Nephron progenitor cell (in vitro differentiated cells): ENCODE measurements around the gene TMEM35A.

ENCODE experiments used
- DNase-seq: peaks from one replicate; pipeline ENCODE4 v3.0.0; 2021
- H3K27ac Mint-ChIP-seq: 2 replicates; pipeline ENCODE4 v1.8.0; 2021; ENCODE audit warnings: mild to moderate bottlenecking, moderate library complexity, mixed read lengths
- H3K27me3 Mint-ChIP-seq: 2 replicates; pipeline ENCODE4 v1.8.0; 2021; ENCODE audit warnings: mild to moderate bottlenecking, low read depth, mixed read lengths; ENCODE audit not compliant: poor library complexity
- H3K36me3 Mint-ChIP-seq: 2 replicates; pipeline ENCODE4 v1.8.0; 2021; ENCODE audit warnings: low read depth, mixed read lengths
- H3K4me1 Mint-ChIP-seq: 2 replicates; pipeline ENCODE4 v1.8.0; 2021; ENCODE audit warnings: mixed read lengths
- H3K4me3 Mint-ChIP-seq: 2 replicates; pipeline ENCODE4 v1.8.0; 2021; ENCODE audit warnings: mild to moderate bottlenecking, moderate library complexity, mixed read lengths
- H3K9me3 Mint-ChIP-seq: 2 replicates; pipeline ENCODE4 v1.8.0; 2021; ENCODE audit warnings: mild to moderate bottlenecking, moderate library complexity, mixed read lengths
- TF ChIP-seq, protein P1 (sequence below): fragments of 200-600 bp; sonication (generic); IDR thresholded peaks from 2 replicates; pipeline ENCODE4 v1.5.0; 2021; ENCODE audit warnings: antibody characterized with exemption

TMEM35A gene, protein sequence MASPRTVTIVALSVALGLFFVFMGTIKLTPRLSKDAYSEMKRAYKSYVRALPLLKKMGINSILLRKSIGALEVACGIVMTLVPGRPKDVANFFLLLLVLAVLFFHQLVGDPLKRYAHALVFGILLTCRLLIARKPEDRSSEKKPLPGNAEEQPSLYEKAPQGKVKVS

DNA sequence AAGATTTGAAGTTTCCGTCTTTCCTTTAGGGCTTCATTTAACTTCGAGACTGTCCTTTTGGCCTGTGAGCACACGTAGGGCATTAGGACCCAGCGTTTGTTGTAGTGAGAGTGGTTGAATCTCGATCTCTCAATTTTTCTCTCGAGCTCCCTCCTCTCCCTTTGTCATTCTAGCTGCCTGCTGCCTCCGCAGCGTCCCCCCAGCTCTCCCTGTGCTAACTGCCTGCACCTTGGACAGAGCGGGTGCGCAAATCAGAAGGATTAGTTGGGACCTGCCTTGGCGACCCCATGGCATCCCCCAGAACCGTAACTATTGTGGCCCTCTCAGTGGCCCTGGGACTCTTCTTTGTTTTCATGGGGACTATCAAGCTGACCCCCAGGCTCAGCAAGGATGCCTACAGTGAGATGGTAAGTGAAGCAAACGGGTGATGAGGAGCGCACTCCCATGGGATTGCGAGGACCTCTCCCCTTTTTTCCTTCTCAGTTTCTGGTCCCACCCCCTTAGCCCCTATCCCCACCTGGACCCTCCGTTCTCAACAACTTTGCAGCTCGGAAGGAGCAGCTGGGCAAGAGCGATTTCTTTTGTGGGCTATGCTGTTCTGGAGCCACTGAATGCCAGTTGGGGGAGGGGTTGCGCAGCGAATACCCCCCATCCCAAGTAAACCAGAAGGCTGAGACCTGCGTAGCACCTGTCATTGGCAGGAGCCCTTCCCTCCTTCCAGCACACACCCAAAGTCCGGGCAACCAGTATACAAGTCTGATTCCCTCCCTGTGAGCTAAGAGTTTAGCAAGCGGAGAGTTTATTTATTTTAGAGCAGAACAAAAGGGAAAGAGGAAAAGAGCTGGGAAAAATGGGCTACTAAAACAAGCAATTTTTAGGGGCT is at the start of gene TMEM35A:
Gene TMEM35A (plus strand): TSS at position 164 of the 883 bp plus-strand sequence. CDS start 124 bp downstream, at position 288.
- Mint-ChIP-seq H3K4me3 (peak within 1 kb of the TSS; percentile 89), H3K36me3 (no peaks in the 10 kb centered on the region), H3K4me1 (peaks cover 24% of the 10 kb centered on the region), H3K27ac (peak within 1 kb of the TSS; percentile 48), H3K27me3 (peaks cover 18% of the 10 kb centered on the region), H3K9me3 (peaks cover 43% of the 10 kb centered on the region)
- TF ChIP-seq, protein P1, sequence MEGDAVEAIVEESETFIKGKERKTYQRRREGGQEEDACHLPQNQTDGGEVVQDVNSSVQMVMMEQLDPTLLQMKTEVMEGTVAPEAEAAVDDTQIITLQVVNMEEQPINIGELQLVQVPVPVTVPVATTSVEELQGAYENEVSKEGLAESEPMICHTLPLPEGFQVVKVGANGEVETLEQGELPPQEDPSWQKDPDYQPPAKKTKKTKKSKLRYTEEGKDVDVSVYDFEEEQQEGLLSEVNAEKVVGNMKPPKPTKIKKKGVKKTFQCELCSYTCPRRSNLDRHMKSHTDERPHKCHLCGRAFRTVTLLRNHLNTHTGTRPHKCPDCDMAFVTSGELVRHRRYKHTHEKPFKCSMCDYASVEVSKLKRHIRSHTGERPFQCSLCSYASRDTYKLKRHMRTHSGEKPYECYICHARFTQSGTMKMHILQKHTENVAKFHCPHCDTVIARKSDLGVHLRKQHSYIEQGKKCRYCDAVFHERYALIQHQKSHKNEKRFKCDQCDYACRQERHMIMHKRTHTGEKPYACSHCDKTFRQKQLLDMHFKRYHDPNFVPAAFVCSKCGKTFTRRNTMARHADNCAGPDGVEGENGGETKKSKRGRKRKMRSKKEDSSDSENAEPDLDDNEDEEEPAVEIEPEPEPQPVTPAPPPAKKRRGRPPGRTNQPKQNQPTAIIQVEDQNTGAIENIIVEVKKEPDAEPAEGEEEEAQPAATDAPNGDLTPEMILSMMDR, result no peak
- DNase-seq, result peak; percentile 25

DNA sequence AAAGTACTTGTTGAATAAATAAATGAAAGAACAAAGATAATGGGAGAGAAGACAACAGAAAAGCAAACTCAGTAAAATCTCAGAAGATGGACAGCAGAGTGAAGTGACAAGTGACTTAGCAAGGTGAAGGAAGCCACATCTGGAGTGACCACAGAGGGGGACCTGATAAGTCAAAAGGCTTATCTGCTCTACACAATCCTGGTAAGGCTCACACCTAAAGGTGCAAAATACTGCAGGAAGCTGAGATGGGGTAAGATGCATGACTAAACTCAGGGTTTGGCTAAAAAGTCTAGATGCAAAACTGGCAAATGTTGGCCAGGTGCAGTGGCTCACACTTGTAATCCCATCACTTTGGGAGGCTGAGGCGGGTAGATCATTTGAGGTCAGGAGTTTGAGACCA is 49.0 kb upstream of the TMEM35A start:
- Mint-ChIP-seq H3K4me3 (no peak overlapping the region), H3K36me3 (peaks cover 44% of the 10 kb centered on the region), H3K4me1 (no peaks in the 10 kb centered on the region), H3K27ac (no peak overlapping the region), H3K27me3 (no peaks in the 10 kb centered on the region), H3K9me3 (peaks cover 44% of the 10 kb centered on the region)
- TF ChIP-seq, protein P1, result no peak
- DNase-seq, result no peak

DNA sequence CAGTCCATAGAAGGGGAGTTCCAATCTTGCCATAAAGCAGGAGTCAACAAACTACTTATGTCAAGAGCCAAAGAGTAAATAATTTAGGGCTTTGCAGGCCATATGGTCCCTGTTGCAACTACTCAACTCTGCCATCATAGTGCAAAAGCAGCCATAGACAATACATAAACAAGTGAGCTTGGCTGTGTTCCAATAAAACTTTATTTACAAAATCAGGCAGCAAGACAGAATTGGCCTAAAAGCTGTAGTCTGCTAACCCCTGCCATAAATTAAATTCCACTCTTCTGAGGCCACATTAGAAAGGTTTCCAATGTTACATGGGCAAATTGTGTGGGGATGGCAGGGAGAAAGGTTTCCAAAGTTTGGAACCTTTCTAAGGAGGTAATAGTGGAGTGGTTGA is 41.4 kb upstream of the TMEM35A start:
- no peak for DNase-seq
- no peak overlapping the region for H3K4me3 Mint-ChIP-seq
- H3K27me3 Mint-ChIP-seq, result no peaks in the 10 kb centered on the region
- TF ChIP-seq, protein P1, result no peak
- no peak overlapping the region for H3K27ac Mint-ChIP-seq
- H3K36me3 Mint-ChIP-seq, result peaks cover 35% of the 10 kb centered on the region
- no peaks in the 10 kb centered on the region for H3K4me1 Mint-ChIP-seq
- H3K9me3 Mint-ChIP-seq, result peaks cover 33% of the 10 kb centered on the region

DNA sequence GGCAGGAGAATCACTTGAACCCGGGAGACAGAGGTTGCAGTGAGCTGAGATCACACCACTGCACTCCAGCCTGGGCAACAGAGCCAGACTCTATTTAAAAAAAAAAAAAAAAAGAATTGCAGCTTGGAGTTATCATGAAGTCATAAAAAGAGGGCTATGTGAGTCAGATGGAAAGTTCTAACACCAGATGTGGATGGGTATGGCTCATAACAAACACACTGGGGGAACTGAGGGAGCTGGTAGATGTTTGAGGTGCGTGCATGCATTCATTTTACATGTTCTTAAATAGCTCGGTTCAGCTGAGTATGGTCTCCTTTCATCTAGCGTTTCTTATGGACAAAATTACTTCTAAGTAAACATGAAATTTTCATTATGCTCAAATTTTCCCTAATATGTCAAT is 38.5 kb upstream of the TMEM35A start:
- Mint-ChIP-seq H3K9me3 (peaks cover 45% of the 10 kb centered on the region), H3K27ac (no peak overlapping the region), H3K4me3 (no peak overlapping the region), H3K36me3 (peaks cover 35% of the 10 kb centered on the region), H3K27me3 (no peaks in the 10 kb centered on the region), H3K4me1 (no peaks in the 10 kb centered on the region)
- TF ChIP-seq, protein P1, result no peak
- DNase-seq, result no peak

DNA sequence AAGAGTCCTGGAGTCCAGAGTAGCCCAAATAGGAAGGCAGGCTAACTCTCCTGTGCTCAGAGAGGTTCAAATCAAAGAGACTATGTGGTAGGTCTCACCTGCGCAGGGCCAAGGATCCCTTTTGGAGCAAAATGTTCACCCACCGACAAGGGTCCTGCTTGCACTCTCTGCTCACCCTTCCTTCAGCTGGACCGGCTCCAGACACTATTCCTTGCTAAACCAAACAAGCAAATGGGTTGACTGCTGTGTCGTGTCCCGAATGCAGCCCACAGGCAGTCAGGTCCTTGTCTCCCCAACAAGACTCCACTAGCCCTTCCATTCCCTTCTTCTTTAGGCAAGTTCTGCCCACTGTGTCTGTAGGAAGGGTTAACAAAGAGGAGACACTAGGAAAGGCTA is 27.5 kb upstream of the TMEM35A start:
- Mint-ChIP-seq H3K4me1 (no peaks in the 10 kb centered on the region), H3K9me3 (peaks cover 56% of the 10 kb centered on the region), H3K36me3 (peaks cover 7% of the 10 kb centered on the region), H3K27me3 (peaks cover 3% of the 10 kb centered on the region), H3K4me3 (peak overlapping the region; percentile 86), H3K27ac (no peak overlapping the region)
- DNase-seq, result no peak
- TF ChIP-seq, protein P1, result no peak
